ENCODE data around the gene LACTB. TPM values are rescaled to one million over a fixed set of nuclear protein-coding genes. Genes with fewer than 3 reads are reported as not detected.
A peak's percentile ranks its signal among the peaks of the same experiment; 100 is the strongest.

The LACTB gene
- total RNA-seq, 1 donor = 63.5 TPM

DNA sequence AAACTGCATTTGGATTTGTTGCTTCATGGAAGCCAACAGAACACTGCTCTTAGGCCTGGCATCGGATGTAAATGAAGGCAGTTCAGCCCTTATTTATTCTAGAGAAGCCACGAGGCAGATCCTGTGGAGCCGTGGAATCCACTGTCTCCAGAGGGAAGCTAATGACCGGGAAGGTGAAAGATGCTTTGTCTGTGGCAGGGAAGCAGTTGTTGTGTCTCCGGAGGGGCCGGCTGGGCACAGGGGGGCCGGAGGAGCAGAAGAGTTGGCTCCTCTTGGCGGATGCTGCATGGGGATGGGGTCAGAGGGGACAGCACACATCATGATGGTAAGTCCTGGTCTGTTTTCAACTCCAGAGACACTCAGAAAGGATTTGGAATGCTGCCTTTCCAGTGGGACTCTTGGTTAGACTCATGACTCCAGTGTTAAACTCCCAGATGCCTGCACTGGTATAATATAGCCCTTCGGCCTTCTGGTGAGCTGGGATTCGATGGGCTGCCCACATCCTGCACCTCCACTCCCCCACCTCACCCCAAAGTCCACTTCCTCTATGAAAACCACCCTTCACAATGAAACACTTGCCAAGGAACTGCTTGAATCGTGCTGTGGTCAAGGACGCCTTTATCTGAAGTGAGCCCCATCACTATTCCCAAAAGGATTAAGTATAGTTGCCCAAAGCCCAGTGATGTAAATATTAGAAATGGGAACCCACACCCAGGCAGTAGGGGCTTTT lies 45.5 kb upstream of the LACTB start:
- DNase-seq (ENCODE audit: low read depth) = no peak
- no peak overlapping the region for H3K4me3 ChIP-seq (ENCODE audit: low read depth, low read length)
- TF ChIP-seq, protein P1, sequence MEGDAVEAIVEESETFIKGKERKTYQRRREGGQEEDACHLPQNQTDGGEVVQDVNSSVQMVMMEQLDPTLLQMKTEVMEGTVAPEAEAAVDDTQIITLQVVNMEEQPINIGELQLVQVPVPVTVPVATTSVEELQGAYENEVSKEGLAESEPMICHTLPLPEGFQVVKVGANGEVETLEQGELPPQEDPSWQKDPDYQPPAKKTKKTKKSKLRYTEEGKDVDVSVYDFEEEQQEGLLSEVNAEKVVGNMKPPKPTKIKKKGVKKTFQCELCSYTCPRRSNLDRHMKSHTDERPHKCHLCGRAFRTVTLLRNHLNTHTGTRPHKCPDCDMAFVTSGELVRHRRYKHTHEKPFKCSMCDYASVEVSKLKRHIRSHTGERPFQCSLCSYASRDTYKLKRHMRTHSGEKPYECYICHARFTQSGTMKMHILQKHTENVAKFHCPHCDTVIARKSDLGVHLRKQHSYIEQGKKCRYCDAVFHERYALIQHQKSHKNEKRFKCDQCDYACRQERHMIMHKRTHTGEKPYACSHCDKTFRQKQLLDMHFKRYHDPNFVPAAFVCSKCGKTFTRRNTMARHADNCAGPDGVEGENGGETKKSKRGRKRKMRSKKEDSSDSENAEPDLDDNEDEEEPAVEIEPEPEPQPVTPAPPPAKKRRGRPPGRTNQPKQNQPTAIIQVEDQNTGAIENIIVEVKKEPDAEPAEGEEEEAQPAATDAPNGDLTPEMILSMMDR (IDR thresholded peaks at IDR 0.05; ENCODE audit: insufficient read depth, low read depth, low read length) = no peak

DNA sequence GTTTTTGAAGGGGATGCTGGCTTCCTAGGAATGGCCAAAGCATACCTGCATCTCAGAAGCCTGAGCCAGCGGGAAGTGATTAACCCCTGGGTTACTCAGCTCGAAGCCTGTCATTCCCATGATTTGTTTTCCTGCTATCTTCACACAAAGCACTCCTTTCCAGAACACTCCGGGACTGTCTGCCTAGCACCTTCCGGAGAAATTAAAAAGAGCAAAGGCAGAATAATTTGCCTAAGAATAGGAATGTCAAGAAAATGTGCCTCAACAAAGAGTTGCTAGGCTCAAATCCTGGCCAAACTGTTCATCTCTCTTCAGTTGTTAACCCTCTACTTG lies 45.0 kb upstream of the LACTB start:
- no peak for DNase-seq (ENCODE audit: low read depth)
- H3K4me3 ChIP-seq (ENCODE audit: low read depth, low read length) = no peak overlapping the region
- TF ChIP-seq, protein P1 (IDR thresholded peaks at IDR 0.05; ENCODE audit: insufficient read depth, low read depth, low read length) = no peak

DNA sequence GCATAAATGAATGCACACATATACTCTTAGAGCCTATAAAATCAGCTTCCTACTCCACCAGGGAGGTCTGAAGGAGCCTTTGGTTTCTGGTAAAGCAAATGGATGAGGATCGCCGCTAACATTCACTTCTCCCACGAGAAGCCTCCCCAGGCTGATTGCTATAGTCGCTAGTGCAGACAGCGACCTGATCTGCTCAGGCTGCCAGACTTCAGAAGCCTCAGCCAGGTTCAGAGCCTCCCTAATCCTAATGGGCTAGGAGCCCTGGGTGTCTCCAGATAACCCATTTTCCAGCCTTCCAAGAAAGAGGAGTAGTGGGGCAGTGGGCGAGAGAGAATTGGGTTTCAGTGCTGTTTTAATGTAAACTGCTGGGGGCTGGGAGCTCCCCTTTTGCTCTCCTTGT lies 43.7 kb upstream of the LACTB start:
- DNase-seq (ENCODE audit: low read depth) = no peak
- TF ChIP-seq, protein P1 (IDR thresholded peaks at IDR 0.05; ENCODE audit: insufficient read depth, low read depth, low read length) = no peak
- no peak overlapping the region for H3K4me3 ChIP-seq (ENCODE audit: low read depth, low read length)

DNA sequence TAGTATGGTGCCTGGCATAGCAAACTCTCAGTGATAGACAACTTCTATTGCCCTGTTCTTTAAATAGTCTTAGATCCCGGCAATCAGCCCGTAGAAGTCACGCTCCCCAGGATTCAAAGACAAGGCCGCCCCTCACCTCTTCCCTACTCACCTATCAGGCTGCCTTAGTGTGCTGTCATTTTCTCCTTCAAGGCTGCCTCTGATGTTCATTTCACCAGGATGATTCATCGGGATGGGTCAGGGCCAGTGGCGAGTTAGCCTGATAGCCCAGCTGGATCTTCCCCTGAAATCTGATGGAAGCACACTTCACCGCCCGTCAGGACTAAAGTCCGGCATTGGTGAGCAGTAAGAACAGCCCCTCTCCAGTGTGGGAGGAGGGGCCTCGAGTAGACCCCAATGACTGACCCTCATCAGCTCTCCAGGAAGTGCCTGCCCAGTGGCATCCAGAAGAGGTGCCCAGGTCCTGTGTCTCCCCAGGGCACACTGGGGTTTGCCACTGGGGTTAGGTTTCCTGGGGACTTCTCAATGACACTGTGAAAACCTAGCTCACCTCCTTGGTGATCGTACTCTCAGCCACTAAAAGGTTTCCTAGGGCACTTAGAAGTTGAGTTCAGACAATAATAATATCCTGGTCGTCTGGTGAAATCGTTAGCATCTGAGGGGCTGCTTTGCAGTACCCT lies 41.6 kb upstream of the LACTB start:
- peak; percentile 25 for DNase-seq (ENCODE audit: low read depth)
- no peak overlapping the region for H3K4me3 ChIP-seq (ENCODE audit: low read depth, low read length)
- TF ChIP-seq, protein P1 (IDR thresholded peaks at IDR 0.05; ENCODE audit: insufficient read depth, low read depth, low read length) = no peak

DNA sequence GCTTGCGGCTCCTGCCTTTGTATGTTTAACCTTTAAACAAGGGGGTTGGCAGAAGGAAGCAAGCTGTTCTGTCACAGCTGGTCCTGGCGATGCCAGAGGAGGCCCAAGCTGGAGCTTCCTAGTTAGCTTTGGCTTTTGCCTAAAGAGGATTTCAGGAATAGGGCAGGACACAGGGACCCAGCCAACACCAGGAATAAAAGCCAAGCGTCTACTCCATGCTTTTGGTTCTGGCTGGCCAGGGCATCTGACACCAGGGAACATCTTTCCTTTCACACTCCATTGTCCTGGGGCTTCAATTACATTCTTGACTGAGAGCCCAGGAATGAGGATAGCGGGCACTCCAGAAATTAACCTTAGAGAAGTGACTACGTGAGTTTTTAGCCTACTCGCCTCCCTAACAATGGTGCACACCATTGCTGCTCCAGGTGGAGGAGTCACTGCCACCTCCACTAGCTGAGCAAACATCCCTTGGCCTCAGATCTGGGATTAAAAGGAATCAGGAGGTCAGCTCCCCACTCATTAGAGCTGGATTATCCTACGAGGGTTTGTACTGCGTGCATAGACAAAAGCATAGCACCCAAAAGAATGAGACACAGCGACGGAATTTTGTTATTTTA lies 40.9 kb upstream of the LACTB start:
- DNase-seq (ENCODE audit: low read depth) = no peak
- TF ChIP-seq, protein P1 (IDR thresholded peaks at IDR 0.05; ENCODE audit: insufficient read depth, low read depth, low read length) = no peak

DNA sequence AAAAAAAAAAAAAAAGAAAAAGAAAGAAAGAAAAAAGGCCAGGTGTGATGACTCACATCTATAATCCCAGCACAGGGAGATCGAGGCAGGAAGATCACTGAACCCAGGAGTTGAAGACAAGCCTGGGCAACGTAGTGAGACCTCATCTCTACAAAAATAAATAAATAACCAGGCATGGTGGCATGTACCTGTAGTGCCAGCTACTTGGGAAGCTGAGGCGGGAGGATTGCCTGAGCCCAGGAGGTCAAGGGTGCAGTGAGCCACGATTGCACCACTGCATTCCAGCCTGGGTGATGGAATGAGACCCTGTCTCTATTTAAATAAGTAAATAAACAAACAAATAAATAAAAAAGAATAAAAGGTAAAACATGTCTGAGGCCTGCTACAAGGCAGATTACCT lies 39.3 kb upstream of the LACTB start:
- no peak for DNase-seq (ENCODE audit: low read depth)
- TF ChIP-seq, protein P1 (IDR thresholded peaks at IDR 0.05; ENCODE audit: insufficient read depth, low read depth, low read length) = no peak
- H3K4me3 ChIP-seq (ENCODE audit: low read depth, low read length) = no peak overlapping the region

More for the DNA sequence above, 40.9 kb upstream of the LACTB start:
- no peak overlapping the region for H3K4me3 ChIP-seq (ENCODE audit: low read depth, low read length)
